RPMI8226 (cell line): ENCODE data around the gene ADGRD1.

Experiments used
- DNase-seq: peaks from one replicate; pipeline ENCODE4 v3.0.0-alpha.2; 2015

ADGRD1 gene

DNA sequence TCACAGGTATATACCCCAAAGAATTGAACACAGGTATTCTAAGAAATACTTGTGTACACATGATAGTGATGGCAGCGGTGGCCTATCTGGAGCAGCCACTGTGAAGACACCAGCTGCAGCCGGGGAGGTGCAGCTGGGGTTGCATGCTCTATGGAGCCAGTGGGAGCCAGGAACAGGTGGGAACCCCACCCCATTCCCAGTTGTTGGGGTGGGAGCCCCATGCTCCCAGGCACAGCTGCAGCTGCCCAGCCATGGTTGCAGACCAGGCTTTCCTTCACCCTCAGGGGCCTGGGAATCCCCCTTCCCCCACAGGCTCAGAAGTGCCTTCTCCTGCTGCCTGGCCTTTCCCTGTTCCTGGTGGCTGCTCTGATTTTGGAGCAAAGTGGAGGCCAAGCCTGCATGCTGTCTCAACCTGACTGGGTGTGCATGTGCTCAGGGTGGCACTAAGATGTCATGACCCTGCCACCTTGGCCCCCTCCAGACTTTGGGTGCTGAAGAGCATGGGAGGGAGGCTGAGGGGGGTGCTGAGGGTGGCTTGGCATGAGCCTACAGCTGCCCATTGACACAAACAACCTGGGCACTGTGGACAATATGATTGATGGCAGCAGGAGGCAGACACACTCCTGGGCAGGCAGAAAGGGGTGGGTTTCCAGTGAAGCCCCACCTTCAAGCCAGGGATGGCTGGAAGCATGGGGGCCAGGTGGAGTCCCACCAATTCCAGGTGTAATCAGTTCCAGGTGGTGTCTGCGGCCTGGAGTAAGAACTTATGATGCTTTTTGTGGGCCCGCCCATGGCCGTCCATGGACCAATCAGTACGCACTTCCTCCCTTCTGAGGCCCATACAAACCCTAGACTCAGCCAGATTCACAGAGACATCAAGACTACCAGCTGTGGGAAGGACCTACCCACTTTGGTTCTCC is 234.7 kb downstream of the ADGRD1 start:
- no peak for DNase-seq

DNA sequence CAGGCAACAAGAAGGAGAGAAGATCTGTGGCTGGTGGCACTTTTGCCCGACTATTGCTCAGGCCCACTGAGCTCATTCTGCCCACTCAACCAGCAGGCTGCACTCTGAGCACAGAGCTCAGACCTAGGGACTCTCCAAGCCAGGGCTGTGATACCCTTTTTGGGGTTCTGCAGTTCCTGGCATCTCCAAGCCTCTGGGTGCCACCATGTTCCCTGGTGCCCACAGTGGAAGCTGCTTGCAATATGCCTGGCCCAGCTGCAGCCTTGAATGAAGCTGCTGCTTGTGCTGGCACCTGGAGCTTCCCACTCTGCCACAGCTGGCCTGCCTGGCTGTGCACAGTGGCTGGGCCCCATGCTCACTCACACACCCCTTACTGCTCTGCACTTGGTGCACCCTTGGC is 236.1 kb downstream of the ADGRD1 start:
- DNase-seq = no peak

DNA sequence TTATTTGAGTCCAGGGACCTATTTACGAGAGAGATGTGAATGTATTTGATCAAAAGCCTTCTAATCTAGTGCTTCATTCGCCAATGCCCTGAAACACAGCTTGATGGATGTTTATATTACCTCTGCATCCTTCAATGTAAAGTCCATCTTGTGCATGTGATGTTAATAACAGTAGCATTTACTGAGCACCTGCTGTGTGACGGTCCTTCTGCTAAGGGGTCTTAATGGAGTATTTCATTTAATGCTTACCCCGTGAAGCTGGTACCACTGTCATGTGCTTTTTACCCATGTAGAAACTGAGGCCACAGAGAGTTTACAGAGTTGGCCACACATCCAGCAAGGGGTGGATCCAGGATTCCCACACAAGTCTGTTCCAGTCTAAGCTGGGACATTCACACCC is 237.3 kb downstream of the ADGRD1 start:
- no peak for DNase-seq
